Activated naive CD4-positive, alpha-beta T cell treated with anti-CD3 and anti-CD28 coated beads, Interleukin-2, amount 50 U/mL, for 16 hours (primary cell): Measurements from ENCODE around the gene JAM2.

Source experiments
- DNase-seq: peaks from one replicate; pipeline ENCODE4 v3.0.0-alpha.2; 2020

JAM2 gene

GRCh38 chr21:25722631-25723030, 83.6 kb downstream of the JAM2 start:
- DNase-seq: no peak

- no peak for DNase-seq
Observed at GRCh38 chr21:25732091-25732760, 93.2 kb downstream of the JAM2 start.

DNA sequence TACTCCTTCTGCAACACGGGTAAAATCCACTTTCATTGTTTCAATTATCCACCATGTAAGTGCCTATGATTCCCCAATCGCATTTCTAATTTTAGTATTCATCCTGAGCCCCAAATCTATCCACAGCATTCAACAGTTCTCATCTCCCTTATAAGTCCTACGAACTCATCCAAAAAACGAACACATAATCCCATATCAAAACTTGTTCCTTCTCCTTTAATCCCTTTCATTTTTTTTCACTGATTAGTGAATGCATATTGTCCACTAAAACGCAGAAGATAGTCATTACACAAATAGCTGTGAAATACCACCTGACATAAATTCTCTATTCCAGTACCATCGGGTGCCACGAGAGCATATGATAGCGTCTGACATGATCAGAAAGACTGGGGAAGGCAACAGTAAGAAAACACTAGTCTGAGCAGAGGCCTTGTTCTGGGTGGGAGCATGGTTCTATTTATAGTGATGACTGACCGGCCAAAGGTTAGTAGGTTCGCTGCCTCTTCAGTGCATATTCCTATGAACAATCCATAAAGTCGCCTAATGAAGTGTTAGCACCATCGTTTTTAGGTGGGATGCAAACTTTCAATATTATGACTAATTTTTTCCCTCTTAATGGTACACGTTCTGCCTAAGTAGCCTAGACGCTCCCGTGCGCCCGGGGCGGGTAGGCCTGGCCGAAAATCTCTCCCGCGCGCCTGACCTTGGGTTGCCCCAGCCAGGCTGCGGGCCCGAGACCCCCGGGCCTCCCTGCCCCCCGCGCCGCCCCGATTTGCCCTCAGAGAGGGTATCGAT, 95.0 kb downstream of the JAM2 start:
- DNase-seq: peak; percentile 51

- no peak for DNase-seq
Observed at GRCh38 chr21:25734654-25734903, 95.5 kb downstream of the JAM2 start.

DNA sequence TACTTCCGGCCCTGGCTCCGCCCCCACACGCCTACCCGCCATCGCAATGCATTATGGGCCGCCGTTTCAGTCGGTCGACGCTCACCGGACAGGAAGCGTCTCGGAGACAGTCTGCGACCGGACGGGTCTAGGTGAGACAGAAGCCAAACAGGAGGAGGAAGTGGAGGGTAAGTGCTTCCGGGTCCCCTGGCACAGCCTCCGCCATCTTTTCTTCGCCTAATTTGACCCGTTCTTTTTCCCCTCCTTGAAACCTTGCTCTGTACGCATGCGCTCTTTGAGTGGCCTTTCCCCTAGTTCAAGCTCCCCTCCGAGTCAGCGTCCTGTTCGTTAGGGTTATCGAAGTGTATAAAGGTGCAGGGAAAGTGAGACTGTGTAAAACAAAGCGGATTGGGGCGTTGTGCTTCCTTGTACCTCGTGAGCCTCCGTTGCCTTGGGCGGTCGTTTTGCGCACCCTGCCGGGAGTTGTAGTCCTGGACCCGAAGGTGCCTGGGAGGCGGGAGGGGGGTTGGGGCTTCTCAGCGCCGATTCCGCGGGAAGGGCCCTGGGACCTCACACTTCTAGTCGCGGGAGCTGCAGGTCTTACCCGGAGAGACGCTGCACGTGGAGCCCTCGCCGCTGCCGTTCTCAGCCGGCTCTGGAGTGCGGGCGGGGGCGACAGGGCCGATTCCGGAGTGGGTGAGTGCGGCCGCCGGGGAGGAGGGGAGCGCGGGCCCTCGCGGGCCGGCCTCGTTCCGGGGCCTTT, 96.0 kb downstream of the JAM2 start, which contains the start of the genes ATP5PF and GABPA:
TSS of gene ATP5PF (minus strand) at position 1 of the 742 bp plus-strand sequence. CDS start 5,110 bp downstream, outside the sequence.
TSS of gene GABPA (plus strand) at position 69 of the 742 bp plus-strand sequence. CDS start 6,627 bp downstream, outside the sequence.
- DNase-seq: peak; percentile 97

DNA sequence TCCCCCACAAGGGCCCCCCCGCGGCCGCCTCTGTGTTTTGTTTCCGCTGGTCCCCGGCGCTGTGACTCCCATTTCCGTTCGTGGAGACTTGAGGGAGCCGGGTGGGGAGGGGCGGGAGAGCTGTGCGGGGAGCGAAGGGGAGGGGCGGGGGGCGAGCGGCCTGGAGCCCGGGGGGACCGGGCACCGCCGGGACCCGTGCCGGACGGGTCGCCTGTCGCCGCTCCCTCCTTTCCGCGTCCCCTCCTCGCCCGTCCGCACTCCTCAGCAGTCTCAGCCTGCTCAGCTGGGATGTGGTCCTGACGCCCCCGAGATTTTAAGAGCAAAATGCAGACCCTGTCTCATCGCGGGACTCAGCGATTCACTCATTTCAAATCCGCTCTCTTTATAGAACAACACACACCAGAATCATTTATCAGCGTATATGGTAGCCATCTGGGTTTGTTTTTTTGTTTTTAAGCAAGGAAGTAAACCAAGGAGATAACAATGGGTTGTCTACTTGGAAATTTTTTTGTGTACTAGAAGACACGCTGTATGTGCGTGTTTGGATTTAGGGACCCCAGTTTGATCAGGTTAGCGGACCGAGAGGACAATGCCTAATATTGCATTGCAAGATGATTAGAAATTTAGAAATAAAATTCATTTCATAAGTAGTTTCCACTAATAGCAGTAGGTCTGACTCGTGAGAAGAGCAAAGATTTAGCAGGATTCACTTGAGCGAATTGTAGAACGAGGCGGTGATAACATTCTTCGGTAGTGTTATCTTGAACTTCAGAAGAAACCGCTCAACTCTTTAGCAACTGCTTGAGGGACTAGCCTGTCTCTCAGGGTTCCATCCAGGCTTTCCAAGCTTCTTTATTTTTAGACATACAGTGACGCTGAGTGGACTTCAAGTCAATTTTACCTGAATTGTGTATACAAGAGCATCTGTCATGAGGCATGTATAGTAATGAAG, 96.9 kb downstream of the JAM2 start:
- DNase-seq: peak; percentile 79

DNA sequence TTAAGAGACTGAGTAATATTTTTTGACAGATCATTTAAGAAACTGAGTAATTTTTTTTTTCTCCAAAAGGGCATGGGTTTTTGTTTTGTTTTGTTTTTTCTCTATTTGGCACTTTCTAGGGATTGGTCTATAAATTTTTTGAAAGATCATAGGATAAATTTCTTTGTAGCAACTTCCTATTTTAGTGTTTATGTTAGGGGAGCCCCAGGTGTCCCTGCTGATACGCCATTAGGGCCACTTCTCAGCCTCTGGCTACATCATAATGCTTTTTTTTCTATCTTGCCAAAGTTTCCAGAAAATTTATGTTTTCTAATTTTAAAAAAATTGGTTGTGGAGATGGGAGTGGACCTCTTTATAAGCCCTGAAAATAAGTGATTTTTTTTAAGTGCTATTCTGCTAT, 98.4 kb downstream of the JAM2 start:
- no peak for DNase-seq

- DNase-seq: no peak
Observed at GRCh38 chr21:25742900-25743299, 103.8 kb downstream of the JAM2 start.

GRCh38 chr21:25744854-25745253, 105.8 kb downstream of the JAM2 start:
- no peak for DNase-seq

GRCh38 chr21:25750085-25750484, 111.0 kb downstream of the JAM2 start:
- DNase-seq: no peak

- DNase-seq: no peak
Observed at GRCh38 chr21:25752416-25752815, 113.4 kb downstream of the JAM2 start.

- no peak for DNase-seq
Observed at GRCh38 chr21:25756190-25756932, 117.3 kb downstream of the JAM2 start.

GRCh38 chr21:25757531-25757930, 118.5 kb downstream of the JAM2 start:
- no peak for DNase-seq

- DNase-seq: no peak
Observed at GRCh38 chr21:25759573-25759972, 120.5 kb downstream of the JAM2 start.

DNA sequence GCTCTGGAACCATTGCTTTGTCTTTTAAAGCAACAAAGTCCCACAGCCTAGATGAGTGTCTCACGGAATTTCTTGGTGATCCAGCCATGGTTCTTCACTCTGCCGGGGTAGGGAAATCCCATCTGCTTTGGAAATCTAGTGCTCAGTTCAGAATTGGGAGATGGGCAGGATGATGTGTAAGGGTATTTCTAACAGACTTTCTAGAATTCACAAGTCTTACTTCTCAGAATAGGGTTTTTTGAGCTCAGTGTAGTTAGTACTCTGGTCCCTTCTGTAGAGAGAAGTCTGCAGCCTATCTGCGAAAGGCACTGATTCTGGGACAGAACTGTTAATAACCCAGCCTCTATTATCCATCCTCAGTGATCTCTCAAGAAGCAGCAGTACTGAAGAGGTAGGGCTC, 121.0 kb downstream of the JAM2 start:
- DNase-seq: no peak

GRCh38 chr21:25760677-25761076, 121.6 kb downstream of the JAM2 start:
- no peak for DNase-seq

- no peak for DNase-seq
Observed at GRCh38 chr21:25764065-25764464, 125.0 kb downstream of the JAM2 start.
